HTERT RPE-1 (cell line): ENCODE measurements around the gene STK26.
"Not testable (repeated sequence)": the region's sequence is repeated elsewhere in the genome, so short reads cannot be mapped to it uniquely, and the experiment has no call there.

Source experiments
- in situ Hi-C: fragments of 300-500 bp; cut with MboI; formaldehyde crosslinking; loops from 4 replicates; pipeline ENCODE4 v1.14.3; 2020; ENCODE audit warnings: low sequenced_read_pairs

STK26 gene

DNA sequence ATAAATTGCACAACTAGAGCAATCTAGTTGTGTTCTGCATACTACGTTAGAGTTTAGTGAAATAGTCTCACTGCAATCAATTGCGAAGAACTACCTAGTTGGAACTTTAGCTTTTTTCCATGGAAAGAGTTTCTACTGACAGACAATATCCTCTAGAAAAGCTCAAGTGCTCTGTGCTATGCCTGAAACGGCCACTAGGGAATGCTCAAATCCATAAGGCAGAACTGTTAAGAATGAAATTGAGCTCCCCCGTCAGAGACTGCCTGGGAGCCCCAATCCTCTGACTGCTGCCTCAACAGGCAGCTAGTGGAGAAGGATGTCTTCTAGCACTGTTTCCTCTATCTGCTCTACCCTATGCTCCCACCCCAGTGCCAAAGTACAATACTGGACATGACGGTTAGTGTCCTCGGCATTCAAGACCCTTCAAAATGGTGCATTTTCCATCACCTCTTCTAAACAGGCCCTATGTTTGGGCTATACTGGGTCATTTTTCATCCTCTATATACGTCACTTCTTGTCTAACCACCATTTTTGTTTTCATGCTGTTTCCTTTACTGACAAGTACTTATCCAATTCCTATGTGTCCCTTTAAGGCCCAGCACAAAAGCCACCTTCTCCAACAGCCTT lies 69.5 kb downstream of the STK26 start:
- in situ Hi-C loops = no loop called here

DNA sequence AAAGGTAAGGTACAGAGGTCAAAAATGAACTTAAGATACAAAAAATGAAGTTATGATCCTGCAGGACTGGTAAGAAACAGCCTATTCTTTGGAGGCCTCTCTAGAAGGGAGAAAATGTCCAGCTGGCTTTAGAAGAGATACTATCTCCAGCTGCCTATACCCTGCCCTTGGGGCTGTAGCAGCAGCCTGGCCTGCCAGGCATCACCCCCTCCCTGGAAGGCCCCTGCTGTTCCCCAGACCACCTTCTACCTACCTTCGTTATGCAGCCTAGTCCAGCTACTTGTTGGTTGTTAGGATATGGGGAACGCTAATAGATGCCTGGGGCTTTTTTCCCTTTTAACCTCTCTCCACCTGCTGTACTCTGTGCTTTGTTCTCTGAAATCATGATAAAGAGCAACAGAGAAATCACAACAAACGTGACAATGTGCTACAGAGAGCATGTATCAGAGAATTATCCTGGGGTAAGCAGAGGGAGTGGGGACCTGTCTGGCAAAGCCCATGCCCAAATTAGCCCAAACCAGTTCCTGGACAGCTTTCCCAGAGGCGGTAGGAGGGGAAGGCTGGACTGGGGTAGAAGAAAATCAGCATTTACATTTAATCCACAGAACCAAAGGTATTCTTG lies 70.2 kb downstream of the STK26 start:
- in situ Hi-C loops = no loop called here

DNA sequence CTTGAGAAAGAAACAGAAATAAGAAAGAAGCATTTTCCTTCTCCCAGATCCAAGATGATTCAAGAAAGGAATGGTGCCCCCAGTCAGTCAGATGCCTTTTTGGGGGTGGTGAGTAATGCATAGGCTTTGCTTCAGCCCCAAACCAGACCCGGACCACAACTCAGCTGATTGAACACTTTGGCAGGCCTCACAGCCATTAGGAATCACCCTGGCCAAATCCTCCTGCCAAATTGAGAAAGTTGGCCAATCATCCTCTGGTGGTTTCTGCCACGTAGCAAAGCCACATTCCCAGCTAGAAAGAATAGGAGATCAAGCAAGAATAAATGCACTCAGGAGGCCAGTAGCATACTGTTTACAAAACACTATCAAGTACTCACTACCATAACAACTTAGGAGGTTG lies 71.1 kb downstream of the STK26 start:
- in situ Hi-C loops = no loop called here

DNA sequence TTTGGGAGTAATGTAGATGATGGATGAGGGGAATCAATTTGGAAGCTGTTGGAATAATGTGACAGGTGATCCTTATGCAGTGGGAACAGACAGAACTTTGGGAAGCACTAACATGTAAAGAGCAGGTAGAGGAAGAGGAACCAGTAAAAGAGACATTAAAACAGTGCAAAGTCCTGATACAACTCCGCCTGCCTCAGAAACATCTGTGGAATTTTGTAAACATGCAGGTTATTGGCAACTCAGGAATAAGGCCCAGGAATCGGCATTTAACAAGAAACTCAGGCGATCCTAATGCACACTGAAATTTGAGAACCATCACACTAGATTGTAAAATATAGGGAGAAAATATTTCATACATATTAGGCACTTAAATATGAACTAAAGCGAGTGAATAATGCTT lies 75.6 kb downstream of the STK26 start:
- in situ Hi-C loops = not testable (repeated sequence)

DNA sequence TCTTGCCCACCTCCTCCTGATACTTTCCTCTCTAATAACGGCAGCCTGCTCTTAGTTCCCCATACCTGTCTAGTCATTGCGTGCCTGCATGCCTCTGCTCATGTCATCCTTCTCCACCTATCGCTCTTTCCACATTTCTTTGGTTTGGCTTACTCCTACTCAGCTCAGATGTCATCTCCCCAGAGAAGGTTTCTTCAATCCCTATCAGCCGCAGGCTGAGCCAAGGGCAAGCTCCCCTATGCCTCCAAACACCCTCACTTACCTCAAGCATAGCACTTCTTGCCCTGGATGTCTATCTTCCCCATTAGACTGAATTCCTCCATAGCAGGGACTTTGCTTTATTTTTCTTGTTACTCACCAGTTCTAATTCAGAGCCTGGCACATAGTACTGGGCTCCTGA lies 78.1 kb downstream of the STK26 start:
- in situ Hi-C loops = no loop called here

DNA sequence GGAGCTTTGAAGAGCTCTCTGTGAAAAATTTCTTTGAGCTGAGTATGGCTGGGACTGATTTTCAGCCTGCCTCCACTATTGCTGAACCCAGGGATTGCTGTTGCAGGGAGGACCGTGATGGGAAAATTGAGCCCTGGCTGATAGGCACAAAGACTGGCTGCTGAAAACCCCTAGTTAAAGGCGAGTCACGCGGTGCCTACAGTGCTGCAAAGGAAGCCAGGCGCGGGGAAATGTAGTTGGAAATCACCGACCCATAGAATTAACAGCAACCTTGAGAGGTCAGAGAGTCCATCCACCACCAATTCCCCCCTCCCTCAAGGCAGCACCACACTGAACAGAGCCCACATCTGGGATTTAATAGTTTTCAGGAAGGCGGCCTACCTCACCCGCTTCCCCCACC lies 78.7 kb downstream of the STK26 start:
- in situ Hi-C loops = no loop called here

DNA sequence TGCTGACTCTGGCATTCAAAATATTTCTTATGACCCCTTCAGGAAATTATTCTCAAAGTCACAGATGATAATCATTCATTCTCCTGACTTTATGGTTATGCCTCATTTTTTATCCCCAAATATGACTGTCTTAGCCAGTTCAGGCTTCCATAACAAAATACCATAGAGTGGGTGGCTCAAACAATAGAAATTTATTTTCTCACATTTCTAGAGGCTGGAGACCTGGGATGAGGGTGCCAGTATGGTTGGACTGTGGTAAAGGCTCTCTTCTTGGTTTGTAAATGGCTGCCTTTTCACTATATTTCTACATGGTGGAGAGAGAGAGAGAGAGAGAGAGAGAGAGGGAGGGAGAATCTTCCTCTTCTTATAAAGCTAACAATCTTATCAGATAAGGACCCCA lies 84.2 kb downstream of the STK26 start:
- in situ Hi-C loops = no loop called here

DNA sequence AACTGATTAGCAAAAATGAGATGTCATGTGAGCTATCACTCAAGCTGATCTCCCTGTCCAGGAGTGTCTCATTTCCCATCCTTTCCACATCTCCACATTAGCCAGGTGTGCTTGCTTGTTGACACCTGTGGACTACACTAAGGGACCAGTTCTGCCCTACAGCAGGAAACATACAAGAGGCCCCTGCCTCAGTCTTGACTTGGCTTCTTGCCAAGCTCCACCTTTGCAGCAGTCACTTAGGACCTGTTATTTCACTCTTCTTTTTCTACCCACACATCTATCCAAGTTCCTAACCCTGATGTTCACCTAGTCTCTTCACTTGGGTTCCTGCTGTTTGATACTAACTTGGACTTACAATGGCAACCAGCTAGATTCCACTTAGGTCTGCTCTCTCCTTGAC lies 91.5 kb downstream of the STK26 start:
- in situ Hi-C loops = no loop called here

DNA sequence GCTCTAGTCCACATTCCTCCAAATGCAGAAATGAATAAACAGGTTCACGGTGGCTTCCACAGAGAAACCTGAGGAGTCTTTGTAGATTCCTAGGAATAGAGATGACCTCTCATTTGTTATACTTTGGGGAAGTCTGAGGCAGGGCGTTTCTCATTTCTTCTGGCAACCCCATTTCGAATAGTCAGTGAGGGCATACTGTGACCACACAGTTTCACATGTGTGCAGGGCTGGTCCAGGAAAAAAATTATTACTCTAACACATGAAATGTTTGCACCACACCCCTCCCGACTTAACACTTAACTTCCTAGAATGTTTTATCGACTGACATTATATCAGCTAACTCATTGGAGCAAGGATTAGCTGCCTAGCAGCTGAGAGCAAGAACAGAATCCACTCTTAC lies 92.7 kb downstream of the STK26 start:
- in situ Hi-C loops = no loop called here

DNA sequence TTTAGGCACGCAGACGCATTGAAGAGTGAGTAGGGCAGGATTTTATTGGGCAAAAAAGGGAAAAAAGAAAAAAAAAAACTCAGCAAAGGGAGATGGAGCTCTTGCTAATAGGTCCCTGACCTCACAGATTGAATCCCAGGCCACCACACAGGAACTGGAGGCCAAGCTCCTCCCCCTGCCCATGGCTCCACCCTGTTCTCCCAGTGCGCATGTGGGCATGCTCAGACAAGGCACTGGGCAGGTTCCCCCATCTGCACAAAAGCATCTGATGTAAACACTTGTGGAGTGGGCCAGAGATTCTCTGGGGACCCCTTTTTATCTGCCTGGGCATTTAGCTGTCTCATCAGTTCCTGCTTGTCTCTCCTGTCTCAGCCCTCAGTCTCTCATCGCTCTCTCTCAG lies 95.3 kb downstream of the STK26 start:
- in situ Hi-C loops = no loop called here

DNA sequence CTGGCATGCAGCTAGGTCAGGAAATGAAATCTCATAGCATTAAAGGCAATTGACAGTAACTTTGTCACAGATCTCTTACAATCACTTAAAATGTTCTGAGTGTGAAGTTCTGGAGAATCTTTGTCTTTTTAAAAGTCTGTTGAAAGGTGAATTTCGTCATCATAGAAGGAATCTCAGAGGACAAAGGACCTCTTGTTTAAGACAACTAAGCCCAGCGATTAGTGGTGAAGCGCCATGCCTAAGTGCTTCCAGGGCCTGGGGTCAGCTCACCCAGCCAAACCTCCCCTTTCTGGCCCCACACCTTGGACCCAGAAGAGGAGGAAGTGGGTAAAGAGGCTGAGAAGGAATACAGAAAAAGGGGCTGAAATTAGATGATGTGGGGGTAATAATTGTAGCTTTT lies 96.2 kb downstream of the STK26 start:
- in situ Hi-C loops = no loop called here

DNA sequence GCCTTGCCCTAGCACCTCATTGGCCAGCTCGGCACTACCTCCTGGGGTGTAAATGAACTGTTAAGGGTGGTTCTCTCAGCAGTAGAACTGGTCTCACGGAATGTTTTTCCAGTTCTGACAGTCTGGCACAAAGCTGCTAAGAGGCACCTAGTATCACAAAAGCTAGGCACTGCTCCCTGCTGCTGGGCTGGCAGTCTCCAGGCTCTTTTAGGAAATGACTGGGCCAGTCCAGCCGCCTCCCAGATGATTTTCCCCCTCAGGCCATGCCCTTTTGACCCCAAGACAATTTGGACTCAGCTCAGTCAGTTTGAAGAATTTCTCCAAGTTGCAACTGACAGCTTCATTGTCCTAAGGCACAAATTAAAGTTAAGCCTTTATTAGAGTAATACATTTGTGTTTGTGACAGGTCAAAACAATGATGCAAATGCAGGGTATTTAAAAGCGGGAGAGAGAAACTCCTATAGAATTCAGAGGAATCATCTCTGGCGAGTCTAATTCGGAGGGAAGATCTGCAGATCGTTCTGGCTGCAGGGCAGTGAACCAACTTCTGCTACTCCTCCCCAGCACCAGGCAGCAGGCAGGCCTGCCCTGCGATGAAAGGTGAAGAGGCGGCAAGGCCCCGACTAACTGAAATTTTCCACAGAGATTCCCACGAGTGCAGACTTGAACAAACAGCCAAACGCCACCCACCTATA lies 96.9 kb downstream of the STK26 start:
- in situ Hi-C loops = no loop called here

DNA sequence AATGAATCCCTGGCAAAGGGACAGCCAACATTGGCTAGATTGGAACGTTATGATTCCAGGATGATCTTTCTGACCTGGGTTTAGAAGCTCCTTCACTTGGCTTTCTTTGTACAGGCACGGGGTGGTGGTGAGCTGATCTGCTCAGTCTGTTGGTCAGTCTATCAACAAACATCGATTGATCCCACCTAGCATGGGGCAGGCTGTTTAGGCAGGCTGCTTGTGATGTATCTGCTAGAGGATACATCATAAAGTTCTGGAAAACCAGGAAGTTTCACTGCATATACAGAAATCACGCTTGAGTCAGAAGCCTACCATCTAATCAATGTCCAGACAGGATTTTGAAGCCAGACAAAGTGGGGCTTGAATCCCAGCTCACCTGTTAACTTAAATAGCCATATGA lies 97.8 kb downstream of the STK26 start:
- in situ Hi-C loops = no loop called here
